HG03103 (cell line): ENCODE data around the gene CCNY.
"Not testable (repeated sequence)": the region's sequence is repeated elsewhere in the genome, so short reads cannot be mapped to it uniquely, and the experiment has no call there.

Experiments
- ATAC-seq: cut with Tn5 transposase; IDR thresholded peaks from one replicate; pipeline ENCODE4 v1.9.1; 2021; ENCODE audit warnings: low read depth; ENCODE audit not compliant: unreplicated experiment

Gene CCNY

DNA sequence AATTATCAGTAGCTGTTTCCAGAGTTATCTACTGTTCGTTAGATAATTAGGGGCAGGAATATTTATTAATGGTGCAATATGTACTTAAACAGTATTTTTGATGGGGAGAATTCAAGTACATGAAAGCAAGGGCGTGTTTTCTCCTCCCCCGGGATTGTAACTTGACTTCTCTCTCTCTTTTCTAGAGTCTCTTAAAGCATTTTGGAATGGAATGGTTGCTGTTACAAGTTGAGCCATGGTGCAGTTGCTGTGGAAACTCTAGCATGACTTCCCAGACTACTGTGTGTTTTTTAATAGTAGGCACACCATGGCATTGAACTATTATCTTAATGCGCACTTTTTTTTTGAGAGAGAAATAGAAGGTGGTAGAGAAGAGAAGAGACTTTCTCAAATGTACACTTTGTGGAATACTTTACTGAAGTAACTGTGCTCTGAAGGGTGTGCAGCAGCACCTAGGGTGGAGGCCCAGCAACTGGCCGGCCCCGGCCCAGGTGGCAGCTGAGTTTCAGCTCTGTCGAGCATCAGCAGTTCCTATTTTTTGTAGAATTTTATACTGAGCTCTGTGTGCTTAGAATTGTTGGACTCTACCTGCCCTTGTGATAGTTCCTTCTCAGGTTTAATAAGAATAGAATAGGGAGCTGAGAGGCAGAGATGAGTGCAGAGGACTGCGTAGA, 64.4 kb downstream of the CCNY start:
- ATAC-seq: no peak

DNA sequence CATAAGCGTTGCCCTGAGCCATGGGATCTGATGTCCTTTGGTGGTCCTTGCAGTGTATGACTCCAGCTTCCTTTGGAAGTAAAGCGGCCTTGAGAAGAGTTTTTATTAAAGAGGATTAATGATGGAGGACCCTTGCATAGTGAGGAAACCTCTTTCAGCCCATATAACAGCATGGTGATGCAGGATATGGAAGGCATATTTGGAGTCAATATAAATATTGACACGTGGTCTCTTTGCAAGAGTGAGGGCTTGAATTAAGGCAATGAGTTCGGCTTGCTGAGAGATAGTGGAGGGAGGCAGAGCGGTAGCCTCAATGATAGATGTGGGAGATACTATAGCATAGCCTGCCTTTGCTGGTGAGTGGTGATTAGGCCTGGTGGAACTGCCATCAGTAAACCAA, 67.2 kb downstream of the CCNY start:
- ATAC-seq: not testable (repeated sequence)

DNA sequence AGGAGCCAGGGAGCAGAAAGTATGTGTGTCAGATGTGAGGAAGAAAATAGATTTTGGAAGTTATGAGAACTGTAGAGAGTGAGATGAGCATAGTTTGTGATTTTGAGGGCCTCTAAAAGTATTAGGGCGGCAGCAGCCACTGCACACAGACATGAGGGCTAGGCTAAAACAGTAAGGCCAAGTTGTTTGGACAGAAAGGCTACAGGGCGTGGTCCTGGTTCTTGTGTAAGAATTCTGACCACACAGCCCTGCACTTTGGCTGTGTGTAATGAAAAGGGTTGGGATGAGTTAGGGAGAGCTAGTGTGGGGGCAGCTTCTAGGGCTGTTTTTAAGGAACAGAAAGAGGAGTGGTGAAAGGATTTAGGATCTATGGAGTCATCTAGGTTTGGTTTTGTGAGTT, 67.8 kb downstream of the CCNY start:
- not testable (repeated sequence) for ATAC-seq

DNA sequence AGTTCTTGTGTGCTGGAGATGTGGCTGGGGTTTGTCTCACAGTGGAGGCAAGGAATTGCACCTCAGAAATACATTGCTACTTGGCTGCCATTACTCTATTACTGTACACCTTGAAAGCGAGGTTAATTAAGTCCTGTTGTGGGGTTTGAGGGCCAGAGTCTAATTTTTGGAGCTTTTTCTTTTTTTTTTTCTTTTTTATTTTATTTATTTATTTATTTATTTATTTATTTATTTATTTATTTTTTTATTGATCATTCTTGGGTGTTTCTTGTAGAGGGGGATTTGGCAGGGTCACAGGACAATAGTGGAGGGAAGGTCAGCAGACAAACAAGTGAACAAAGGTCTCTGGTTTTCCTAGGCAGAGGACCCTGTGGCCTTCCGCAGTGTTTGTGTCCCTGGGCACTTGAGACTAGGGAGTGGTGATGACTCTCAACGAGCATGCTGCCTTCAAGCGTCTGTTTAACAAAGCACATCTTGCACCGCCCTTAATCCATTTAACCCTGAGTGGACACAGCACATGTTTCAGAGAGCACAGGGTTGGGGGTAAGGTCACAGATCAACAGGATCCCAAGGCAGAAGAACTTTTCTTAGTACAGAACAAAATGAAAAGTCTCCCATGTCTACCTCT, 69.8 kb downstream of the CCNY start:
- ATAC-seq: not testable (repeated sequence)

DNA sequence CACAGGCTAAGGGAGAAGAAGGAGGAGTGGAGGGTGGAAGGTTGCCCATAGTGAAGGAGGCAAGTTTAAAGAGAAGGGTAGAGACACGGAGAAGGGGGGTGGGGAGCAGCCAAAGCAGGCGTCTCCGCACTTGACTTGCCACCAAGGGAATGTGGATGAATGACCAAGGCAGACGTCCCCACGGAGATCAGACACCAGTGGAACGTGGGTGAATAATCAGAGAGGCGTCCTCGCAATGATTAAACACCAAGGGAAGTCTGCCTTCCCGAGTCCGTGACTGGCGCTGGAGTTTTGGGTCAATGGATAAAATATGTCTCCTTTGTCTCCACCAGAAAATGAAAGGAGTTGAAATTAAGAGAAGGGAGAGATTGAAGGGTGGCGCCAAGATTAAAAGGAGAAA, 71.4 kb downstream of the CCNY start:
- not testable (repeated sequence) for ATAC-seq

DNA sequence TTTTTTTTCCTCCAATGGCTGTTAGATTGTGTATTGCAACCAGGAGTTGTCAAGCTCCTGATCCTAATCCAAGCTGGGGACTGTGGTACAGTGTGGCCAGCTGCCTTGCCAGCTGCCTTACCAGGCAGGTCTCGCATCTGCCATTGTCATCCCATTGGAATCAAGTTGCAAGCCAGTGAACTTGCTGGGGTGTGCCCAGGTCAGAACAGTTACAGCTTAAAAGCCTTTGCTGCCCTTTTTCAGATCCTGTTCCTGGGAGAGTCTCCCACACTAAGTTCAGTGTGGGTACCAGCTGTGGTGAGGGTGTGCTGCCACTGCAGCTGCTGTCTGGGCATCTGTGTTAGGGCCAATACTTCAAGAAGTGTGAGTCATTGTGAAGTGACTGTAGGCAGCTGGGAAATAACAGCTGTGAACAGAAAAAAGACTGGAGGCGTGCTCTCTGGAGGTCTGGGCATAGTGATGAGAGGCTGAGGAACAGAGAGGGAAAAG, 72.8 kb downstream of the CCNY start:
- ATAC-seq: no peak

DNA sequence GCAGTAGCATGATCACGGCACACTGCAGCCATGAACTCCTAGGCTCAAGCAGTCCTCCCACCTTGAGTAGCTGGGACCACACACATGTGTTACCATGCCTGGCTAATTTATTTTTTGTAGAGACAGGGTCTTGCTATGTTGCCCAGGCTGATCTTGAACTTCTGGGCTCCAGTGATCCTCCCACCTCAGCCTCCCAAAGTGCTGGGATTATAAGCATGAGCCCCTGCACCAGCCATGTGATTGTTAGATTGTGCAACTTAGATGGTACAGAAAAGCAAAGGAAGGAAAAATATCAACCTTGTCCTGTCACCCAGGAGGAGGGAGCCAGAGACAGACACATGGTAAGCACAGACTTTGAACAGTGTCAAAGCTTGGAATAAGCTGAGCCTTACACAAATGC, 73.5 kb downstream of the CCNY start:
- no peak for ATAC-seq

DNA sequence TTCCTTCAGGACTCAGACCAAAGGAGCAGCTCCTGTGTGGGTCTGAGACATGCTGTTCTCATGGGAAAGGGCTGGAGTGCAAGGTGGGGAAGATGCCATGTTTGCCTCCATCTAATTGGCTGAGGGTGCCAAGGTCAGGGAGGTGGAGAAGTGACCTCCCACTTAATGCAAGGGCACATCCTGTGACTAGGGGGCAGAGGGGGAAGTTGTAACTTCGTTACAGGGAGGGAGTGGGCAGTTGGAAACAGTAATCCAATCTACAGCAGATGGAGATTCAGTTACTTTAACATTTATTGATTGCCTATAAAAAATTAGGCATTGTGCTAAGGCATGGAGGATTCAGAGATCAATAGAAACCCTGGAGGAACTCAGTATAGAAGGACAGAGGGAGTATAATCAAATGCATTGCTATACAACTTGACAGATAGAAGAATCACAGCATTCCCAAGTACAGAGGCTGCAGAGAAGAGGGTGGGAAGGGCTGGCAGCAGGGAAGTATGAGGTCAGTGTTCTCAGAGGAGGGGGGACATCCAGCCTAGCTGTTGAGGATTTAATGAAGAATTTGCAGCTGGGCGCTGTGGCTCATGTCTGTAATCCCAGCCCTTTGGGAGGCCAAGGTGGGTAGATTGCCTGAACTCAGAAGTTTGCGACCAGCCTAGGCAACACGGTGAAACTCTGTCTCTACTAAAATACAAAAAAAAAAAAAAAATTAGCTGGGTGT, 75.9 kb downstream of the CCNY start:
- no peak for ATAC-seq

DNA sequence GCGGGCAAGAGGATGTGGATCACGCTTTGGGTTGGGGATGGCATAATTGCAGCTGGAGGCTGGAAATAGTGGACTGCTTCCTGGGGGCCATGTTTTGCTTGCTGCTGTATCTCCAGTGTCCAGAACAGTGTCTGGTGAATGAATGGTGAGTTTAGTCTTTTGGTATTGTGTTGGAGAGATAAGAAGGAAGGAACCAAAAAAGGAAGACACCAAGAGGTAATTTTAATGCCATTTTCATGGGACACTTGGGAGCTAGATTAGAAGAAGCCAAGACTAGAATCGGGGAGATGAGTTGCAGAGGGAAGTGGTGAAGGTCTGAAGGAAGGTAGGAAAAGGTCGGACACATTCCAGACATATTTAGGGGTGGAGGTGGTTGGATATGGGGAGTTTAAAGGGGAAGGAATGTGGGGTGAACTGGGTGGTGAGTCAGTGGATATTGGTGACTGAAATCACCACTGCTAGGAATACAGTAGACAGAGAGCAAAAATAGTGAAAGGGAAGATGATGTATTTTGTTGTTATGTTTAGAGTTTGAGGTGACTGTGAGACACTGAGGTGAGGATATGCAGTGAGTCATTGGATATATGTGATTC, 76.7 kb downstream of the CCNY start:
- no peak for ATAC-seq

DNA sequence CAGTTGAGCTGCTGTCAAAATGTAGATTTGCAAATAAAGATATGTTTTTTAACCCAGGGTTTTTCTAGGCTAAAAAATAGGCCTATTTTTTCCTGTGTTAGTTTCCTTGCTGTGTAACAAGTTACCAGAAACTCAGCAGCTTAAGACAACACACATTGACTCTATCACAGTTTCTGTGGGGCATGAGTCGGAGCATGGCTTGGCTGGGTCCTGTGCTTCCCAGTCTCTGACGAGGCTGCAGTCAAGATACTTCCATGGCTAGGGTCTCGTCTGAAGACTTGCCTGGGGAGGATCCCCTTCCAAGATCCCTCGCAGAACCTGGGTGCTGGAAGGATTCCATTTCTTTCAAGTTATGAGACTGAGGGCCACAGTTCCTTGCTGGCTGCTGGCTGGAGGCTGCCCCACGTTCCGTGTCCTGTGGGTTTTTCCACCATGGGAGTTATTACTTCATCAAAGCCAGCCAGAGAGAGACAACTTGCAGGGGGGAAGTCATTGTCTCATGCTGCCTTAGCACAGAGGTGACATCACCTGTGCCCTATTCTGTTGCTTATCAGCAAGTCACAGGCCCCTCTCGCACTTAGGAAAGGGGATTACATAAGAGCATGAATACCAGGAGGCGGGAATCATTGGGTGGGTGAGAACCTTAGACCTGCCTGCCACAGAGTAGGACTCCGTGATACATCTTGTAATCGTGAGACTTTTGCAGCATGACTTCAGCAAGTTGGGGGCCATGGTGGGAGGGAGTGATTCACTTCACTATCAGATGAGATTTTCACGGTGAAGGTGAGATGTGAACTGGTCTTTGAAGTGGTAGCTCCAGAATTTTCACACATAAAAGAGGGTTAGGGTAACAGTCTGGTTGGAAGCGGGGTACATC, 77.9 kb downstream of the CCNY start:
- ATAC-seq: no peak

DNA sequence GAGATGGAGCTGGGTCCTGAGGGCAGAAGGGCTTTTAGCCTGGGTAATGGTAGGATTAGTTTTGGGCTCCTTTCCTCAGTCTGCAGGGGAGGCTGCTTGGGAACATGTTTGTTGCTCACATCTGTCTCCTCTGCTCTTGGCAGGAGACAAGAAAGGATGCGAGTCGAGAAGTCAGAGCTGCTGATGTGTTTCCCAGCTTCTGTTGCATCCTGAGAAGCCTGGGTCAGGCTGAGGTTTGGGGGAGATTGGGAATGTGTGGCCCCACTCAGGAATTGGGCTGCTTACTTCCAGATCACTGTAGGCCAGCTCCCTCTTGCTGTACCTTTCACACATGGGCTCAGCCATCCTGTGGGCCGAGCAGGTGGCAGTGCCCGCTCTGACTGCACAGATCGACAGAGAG, 79.2 kb downstream of the CCNY start:
- no peak for ATAC-seq

DNA sequence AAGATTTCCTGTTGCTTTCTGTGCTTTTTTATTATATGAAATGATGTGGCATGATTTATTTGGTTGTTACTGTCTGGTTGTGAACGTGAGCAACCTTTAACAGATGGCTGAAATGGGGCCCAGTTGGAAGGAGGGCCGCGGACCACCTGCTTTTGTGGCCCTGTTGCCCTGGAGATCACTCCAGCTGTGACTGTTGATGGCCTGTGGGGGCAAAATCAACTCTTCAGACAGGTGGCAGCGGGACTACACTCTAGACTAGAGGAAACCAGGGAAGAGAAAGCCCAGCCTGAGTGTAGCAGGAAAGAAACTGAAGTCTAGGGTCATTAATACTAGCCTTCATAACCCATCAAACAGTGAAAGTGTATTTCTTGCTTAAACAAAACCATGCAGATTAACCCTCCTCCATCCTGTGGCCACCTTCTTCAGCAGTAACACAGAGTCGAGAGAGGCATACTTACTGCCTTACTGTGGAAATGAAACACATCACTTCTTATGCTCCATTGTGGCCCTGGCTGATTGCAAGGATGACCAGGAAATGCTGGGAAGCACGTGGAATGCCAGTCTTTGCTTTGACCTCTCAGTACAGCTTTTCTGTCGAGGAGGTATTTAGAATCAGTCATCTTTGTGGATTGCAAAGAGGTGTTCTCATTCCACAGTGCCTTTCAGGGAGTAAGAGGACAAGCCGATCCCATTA, 80.5 kb downstream of the CCNY start:
- no peak for ATAC-seq

DNA sequence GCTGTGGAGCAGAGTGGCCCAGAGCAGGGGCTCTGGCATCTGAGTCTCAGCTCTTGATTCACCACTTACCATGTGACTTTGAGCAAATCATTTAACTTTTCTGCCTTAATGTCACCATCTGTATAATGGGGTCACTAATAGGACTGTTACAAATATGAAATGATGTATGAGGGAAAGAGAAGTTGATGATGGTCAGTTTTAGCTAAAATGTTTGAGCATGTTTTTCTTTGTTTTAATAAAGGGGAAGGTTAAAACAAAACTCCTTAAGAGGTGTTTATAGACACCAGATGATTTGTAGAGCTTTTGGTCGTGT, 81.0 kb downstream of the CCNY start:
- no peak for ATAC-seq

DNA sequence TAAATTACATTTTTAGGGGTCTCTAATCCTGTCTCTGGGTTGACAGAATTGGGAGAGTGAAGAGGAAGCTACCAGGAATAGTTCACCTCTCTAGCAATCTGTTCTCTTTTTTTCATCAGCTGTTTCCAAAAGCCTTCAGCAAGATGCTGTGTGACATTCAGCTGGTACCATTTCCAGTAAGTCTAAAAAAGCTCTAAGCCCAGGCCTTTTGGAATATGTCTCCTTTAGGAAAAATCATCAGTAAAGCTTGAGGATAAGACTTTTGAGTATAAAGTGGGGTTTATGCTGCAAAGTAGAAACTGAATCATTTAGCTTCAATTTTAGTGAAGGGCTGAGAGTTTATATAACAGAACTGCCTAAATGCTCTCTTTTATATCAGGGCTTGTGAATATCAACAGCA, 81.5 kb downstream of the CCNY start:
- ATAC-seq: no peak

DNA sequence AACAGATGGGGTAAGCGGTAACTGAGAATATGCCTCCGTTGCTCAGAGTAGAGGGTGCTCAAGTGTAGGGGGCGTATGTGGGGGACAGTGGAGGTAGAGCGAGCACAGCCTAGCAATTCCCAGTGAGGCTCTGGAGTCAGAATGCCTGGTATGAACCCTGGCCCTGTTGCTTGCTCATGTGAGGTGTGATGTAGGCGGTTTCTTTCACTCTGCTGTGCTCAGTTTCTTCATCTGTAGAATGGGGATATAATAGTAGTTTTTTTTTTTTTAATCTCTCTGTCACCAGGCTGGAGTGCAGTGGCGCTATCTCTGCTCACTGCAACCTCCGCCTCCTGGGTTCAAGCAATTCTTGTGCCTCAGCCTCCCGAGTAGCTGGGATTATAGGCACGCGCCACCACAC, 82.3 kb downstream of the CCNY start:
- ATAC-seq: not testable (repeated sequence)

DNA sequence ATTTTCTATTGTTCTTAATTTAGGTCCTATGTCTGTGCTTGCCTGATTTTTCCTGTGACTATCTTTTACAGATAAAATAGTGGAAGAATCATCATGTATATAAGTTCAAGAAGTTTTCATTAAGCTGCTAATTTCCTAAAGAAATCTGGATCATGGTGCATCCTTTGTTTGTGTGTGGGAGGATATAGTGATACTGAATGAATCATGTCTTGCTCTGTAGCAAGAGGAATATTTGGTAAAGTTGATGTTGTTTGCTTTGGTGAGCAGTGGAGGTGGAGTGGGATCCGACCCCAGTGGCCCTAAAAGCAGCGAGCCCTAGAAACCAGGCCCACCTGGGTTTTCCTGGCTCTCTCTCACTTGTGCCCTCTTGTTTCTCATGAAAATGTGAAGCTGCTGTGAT, 83.7 kb downstream of the CCNY start:
- no peak for ATAC-seq

DNA sequence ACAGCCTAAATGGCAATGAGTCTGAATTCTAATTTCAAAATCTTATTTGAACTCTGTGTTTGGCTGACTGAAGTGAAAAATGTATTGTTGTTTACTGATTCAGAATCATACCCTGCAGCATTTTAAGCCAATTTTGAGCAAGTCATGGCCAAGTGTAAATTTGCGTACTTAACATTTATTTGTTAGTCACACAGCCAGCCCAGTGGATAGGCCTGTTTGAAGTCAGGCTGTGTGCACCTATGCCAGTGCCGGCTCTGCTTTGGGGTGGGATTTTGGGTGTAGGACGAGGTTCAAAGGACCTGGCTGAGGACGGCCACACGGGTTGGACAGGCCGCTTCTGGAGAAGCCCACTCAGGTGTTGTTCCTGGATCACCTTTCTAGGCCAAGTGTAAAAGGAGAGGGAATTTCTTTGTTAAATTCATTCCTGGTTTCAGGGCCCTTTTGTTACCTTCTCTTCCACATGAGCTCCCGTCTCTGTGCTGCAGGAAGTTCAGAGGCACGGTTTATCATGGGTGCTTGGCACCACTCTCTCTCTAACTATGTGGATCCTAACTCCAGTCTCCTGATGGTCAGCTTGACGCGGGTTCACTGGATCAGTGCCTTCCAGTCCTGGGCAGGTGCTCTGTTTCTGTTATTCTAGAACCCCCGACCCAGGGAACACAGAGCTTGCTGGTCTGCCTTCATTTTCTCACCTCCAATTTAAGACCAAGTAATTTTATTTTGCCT, 84.7 kb downstream of the CCNY start:
- ATAC-seq: no peak

DNA sequence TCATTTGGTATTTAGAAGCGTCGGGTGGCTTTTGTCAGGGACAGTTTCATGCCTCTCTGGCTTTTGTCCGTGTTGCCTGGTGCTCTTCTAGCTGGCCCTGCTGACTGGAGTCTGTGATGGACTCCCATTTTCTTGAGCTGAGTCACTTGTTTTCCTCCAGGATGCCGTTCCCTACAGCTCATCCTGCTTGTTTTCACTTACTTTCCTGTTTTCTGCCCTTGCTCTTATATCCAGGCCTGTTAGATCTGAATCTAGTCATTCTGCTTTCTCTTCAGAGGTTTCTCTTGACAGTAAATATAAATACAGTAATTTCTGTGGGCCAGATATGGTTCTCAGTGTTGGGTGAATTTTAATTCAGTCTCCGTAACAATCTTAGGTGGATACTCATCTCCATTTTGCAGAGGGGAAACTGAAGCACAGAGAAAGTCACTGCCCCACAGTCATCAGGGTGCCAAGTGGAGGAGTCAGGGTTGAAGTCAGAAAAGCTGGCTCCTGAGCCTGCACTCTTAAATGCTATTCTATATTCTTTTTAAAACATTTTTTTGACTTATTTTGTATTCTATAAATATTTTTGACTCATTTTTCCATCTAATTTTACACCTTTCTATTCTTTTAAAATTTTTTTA, 85.4 kb downstream of the CCNY start:
- no peak for ATAC-seq

DNA sequence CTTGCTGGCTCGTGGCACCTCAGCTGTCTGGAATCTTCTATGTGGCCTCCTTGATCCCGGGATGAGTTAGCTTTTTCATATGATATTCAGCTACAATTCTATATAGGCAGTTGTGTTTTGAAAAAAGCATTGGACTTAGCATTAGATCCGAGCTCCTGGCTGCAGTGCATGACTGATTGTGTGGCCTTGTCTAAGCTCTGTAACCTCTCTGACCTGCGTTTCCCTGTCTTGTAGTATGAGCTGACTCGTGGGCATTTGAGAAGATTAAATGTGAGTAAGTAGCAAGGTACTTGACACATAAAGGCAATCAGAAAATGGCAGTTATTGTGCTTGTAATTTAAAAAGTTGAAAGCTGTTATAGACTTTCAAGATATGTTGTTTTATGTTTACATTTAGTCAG, 85.9 kb downstream of the CCNY start:
- ATAC-seq: no peak
